ENCODE measurements around the gene BACH2.

DNA sequence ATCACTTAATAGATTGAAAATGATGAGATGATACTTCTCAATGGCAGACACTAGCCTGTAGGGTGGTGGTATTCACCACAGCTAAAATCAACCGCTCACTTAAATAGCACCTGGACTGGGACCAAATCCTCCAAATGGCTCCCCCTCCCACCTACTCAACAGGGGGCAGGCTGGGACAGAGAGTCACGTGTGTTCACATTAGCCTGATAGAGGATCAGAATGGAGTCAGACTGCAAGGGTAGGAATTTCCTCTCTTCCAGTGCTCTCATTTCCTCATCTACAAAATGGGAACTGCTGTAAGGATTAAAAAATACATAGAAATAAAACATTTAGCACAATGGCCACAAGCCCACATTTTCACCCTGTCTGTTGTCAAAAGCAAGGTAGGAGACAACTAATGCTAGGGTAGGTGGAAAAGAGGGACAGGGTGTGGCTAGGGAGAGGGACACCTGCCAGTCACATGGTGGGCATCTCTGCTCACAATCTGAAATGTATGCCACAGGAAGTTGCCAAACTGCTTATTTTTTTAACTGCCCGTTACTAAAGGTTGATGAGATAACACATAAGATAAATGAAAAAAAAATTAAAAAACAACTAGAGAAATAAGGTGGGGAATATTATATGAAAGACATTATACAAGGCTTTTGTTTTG, 55.3 kb downstream of the BACH2 start:
- TF ChIP-seq CTCF (IDR thresholded peaks at IDR 0.05; ENCODE audit: low read depth, low read length, poor library complexity, severe bottlenecking) = no peak
- no peak for TF ChIP-seq EZH2phosphoT487 (IDR thresholded peaks at IDR 0.05; ENCODE audit: borderline replicate concordance, low read length)
